ENCODE measurements around the gene ADAM23.

GRCh38 chr2:206562375-206562774, 119.0 kb downstream of the ADAM23 start:
- TF ChIP-seq EP300 (IDR thresholded peaks at IDR 0.05; ENCODE audit: borderline replicate concordance) = no peak
- no peak for TF ChIP-seq EGR1 (IDR thresholded peaks at IDR 0.05)
- TF ChIP-seq NFIC (IDR thresholded peaks at IDR 0.05) = no peak
- TF ChIP-seq MAX (IDR thresholded peaks at IDR 0.05) = no peak
- no peak for TF ChIP-seq FOXM1 (IDR thresholded peaks at IDR 0.05; ENCODE audit: borderline replicate concordance, low read depth)
- no peak for TF ChIP-seq YY1 (IDR thresholded peaks at IDR 0.05; ENCODE audit: low read depth)
- TF ChIP-seq USF1 (IDR thresholded peaks at IDR 0.05) = no peak
- TF ChIP-seq REST (IDR thresholded peaks at IDR 0.05; ENCODE audit: low read depth) = no peak
- TF ChIP-seq TAF1 (IDR thresholded peaks at IDR 0.05; ENCODE audit: low read depth) = no peak
- no peak for TF ChIP-seq RAD21 (IDR thresholded peaks at IDR 0.05; ENCODE audit: low read depth)
- no peak for TF ChIP-seq CEBPB (IDR thresholded peaks at IDR 0.05)
- no peak for TF ChIP-seq ZBTB7A (IDR thresholded peaks at IDR 0.05; ENCODE audit: low read depth)
- no peak for TF ChIP-seq TCF12 (IDR thresholded peaks at IDR 0.05; ENCODE audit: low read depth)
- no peak for TF ChIP-seq TEAD4 (IDR thresholded peaks at IDR 0.05)

Measured in Ishikawa (cell line).